GM21360 (cell line): Measurements from ENCODE around the gene SLC40A1.

Experiments used
- ATAC-seq: cut with Tn5 transposase; IDR thresholded peaks from one replicate; pipeline ENCODE4 v1.9.1; 2021; ENCODE audit warnings: mild to moderate bottlenecking, moderate library complexity; ENCODE audit not compliant: unreplicated experiment

The SLC40A1 gene

GRCh38 chr2:189574793-189575475, 5.7 kb downstream of the SLC40A1 start:
- ATAC-seq: no peak

GRCh38 chr2:189570570-189571031, 10.0 kb downstream of the SLC40A1 start:
- ATAC-seq: no peak

- ATAC-seq: peak; percentile 61
Observed at GRCh38 chr2:189569295-189569910, 11.2 kb downstream of the SLC40A1 start.

GRCh38 chr2:189566046-189566445, 14.5 kb downstream of the SLC40A1 start:
- ATAC-seq: no peak

GRCh38 chr2:189561371-189562038, 19.1 kb downstream of the SLC40A1 start:
- no peak for ATAC-seq

GRCh38 chr2:189560273-189560586, 20.4 kb downstream of the SLC40A1 start:
- ATAC-seq: no peak

- no peak for ATAC-seq
Observed at GRCh38 chr2:189559579-189560272, 20.9 kb downstream of the SLC40A1 start.

- no peak for ATAC-seq
Observed at GRCh38 chr2:189558516-189559272, 21.9 kb downstream of the SLC40A1 start.

- no peak for ATAC-seq
Observed at GRCh38 chr2:189557373-189557772, 23.2 kb downstream of the SLC40A1 start.

GRCh38 chr2:189556526-189556925, 24.1 kb downstream of the SLC40A1 start:
- no peak for ATAC-seq

- ATAC-seq: no peak
Observed at GRCh38 chr2:189555232-189555631, 25.4 kb downstream of the SLC40A1 start.

- no peak for ATAC-seq
Observed at GRCh38 chr2:189553504-189554088, 27.0 kb downstream of the SLC40A1 start.

GRCh38 chr2:189552991-189553404, 27.6 kb downstream of the SLC40A1 start:
- ATAC-seq: no peak

GRCh38 chr2:189552334-189552990, 28.1 kb downstream of the SLC40A1 start:
- no peak for ATAC-seq

- ATAC-seq: no peak
Observed at GRCh38 chr2:189551808-189552207, 28.8 kb downstream of the SLC40A1 start.

- ATAC-seq: no peak
Observed at GRCh38 chr2:189549449-189549832, 31.1 kb downstream of the SLC40A1 start.

GRCh38 chr2:189548666-189549448, 31.7 kb downstream of the SLC40A1 start:
- ATAC-seq: no peak

GRCh38 chr2:189545418-189545817, 35.2 kb downstream of the SLC40A1 start:
- ATAC-seq: no peak
